GM19193 (cell line): ENCODE measurements around the gene C2orf81.

Source experiments
- POLR2A ChIP-seq: IDR thresholded peaks from 4 replicates; pipeline ENCODE4 v1.6.1; 2011; ENCODE audit not compliant: insufficient read depth, insufficient read length; ENCODE audit errors: extremely low read depth

The C2orf81 gene

GRCh38 chr2:74381751-74382150, 39.7 kb downstream of the C2orf81 start:
- no peak for TF ChIP-seq POLR2A

- no peak for TF ChIP-seq POLR2A
Observed at GRCh38 chr2:74379851-74380789, 41.3 kb downstream of the C2orf81 start, which contains the start of gene DCTN1. TSS of gene DCTN1 (minus strand) at chr2:74380311. CDS start at chr2:74380037, 274 bp downstream.

- TF ChIP-seq POLR2A, result no peak
Observed at GRCh38 chr2:74378007-74378406, 43.4 kb downstream of the C2orf81 start.

DNA sequence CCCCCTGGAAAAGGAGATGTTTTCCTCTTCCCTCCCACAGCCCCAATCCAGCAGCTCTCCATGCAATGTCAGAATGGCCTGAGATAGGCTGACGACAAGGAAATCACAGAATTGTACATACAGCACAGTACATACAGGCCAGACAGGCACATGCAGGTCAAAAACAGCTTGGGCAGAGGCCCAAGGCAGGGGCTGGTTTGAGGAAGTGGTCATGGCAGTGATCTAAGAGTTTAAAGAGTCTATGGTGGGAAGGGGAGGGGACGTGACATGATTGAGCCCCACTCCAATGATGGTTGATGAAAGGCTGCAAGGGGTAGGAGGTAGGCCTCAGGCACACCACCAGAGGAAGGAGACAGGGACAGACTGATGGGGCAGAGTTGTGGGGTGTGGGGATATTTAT, 45.6 kb downstream of the C2orf81 start:
- TF ChIP-seq POLR2A, result no peak

DNA sequence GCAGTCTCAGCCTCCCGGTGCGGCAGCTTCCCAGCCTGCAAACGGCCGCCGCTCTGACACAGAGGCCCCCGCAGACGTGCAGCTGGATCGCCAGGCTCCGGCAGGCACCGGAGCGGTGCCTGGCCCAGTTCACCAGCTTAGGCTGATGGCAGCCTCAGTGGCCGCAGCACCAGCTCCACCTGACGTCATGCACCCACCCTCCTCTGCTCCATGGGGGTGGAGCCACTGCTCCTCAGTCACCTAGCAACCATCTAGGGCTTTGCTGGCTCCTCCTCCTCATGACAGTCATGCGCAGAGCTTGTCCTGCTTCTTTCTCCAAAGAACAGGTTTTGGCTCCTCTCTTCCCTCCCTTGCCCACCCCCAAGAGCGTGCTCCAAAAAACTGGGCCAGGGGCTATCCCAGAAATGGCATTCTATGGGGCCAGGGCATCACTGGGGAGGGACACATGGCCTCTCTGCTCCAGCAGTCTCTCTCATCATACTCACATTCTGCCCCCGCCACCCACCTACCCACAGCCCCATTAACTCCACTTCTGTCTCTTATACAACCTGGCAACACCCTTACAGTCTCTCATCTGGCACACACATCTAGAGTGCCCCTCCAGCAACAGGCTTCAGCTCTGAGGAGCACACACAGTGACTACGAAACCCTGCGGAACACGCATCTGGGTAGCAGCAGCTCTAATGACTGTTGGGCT, 46.8 kb downstream of the C2orf81 start:
- TF ChIP-seq POLR2A, result no peak

DNA sequence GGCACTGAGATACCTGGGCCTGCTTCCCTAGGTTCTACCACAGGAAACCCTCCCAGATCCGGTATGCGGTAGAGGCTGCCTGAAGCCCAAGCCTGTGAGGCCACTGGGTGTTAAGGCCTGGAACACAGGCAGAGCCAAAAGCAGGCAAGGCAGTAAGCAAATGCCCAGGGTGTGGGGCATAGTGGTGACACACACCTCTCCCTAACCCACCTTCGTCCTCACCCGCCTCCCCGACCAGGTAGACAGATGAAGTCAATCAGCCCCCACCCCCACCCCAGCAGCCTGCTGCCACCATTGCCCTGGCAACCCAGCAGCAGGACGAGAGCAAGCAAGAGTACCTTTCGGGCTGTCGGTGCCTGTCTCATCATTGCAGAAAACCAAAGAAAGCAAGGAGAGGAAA, 47.4 kb downstream of the C2orf81 start:
- no peak for TF ChIP-seq POLR2A

- no peak for TF ChIP-seq POLR2A
Observed at GRCh38 chr2:74373221-74373676, 48.2 kb downstream of the C2orf81 start.

GRCh38 chr2:74372674-74373073, 48.7 kb downstream of the C2orf81 start:
- no peak for TF ChIP-seq POLR2A

DNA sequence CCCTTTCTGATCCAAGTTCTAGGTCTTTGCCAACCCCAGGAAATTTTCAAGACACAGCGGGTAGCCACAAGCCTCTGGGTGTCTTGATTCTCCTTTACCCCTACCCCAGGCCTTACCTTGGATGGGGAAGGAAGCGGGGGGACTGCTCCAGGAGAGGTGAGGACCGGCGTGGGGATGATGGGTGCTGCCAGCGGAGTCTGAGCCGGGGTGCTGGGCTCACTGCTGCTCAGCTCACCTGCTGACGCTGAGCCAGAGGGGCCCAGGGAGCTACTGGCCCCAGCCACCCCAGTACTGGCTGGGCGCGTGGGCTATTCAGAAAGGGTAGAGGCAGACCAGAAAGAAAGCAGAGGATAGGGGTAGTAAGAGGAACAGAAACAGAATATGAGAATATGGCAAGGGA, 50.0 kb downstream of the C2orf81 start:
- no peak for TF ChIP-seq POLR2A

DNA sequence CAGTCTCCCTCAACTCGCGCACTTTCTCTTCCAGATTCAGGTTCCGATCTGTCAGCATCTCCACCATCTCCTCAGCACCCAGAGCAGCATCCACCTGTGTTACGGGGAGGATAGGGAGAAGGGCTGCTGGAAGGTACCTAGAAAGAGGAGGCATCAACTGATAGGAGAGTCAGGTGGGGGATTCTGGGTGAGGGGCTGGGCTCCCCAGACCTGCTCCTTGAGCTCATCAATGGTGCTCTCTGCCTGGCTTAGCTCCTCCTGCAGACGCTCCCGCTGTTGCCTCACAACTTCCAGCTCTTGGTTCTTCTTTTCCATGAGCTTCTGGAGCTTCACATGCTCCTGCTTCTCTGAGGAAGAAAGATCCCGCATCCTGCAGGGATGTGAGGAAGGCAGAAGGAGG, 51.4 kb downstream of the C2orf81 start:
- no peak for TF ChIP-seq POLR2A

DNA sequence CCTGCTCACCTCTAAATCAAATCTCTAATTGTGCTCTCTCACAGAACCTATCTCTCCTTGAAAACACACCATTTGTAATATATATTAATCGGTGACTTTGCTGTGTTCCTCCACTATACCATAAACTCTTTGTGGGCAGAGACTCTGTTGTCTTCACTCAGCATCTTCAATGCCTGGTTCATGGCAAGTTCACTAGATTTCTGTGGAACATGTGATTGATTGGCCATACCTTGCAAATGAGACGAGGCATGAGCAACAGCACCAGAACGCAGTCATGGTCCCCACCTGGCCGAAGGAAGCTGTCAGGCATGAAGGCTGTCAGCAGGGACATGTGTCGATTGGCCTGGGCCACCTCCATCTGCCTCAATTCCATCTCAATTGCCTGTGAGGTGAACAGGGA, 52.9 kb downstream of the C2orf81 start:
- TF ChIP-seq POLR2A, result no peak

GRCh38 chr2:74367789-74368188, 53.6 kb downstream of the C2orf81 start:
- TF ChIP-seq POLR2A, result no peak

DNA sequence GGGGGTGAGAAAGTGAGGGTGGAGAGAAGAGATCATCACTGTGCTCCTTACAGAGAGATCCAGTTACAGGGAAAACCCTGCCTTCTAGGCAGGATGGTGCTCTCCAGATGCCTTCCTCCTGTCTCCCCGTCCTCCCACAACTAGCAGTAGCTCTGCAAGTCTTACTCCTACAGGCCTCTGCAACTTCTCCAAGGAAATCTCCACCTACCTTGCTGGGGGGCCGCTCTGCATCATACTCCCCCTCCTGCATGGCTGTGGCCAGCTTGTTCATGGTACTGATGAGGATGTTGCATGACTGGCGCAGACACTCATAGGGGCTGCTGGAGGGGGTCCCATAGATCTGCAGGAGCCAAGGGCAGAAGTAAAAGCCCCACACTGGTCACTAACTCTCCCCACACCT, 55.4 kb downstream of the C2orf81 start:
- no peak for TF ChIP-seq POLR2A

DNA sequence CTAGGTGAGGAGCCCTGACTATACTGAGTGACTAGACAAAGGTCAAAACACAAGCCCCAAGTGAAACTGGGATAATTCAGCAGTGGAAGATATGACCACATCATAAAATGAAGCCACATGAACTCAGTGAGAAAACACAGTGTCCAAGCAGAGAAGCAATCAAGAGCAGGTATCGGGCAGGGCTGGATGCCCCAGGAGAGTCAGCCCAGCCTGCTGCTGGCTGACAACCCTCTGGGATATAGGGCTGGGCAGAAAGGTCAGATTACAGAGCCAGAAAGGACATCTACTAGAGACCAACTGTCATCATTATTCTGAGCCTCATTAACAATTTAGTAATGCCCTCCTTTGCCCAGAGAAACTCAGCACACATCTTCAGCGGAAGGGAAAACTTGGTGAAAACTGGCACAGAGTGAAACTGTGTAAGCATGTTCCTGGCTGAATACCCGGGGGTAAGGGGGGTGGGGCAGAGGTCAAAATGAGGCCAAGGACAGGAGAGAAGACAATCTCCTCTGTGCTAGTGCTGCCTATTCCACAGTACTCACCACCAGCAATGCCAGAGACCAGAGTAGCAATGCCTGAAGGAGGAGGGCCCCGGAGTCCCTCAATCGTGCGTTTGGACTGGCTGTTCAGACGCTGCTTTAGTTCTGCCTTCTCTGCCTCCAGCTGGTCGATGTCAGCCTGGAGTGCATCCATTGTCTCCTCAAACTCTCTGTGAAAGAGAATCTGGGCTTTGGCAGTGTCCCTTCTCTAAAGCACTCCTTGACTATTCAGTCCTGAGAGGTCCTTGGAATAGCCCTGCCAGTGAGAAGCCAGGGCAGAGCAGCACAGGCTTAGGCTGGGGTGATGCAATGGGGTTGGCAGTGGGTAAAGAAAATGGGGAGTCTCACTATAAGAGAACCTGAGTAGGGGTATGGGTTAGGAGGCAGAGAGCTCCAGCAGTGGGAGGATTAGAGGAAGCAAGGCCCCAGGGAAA, 56.6 kb downstream of the C2orf81 start:
- TF ChIP-seq POLR2A, result no peak
